A549 (cell line): ENCODE data around the gene GRK5. TPM values are rescaled to one million over a fixed set of nuclear protein-coding genes. Genes with fewer than 3 reads are reported as not detected.
A peak's percentile ranks its signal among the peaks of the same experiment; 100 is the strongest.

Experiments
- ATAC-seq, 2 experiments: fragments of 200-7000 bp in 1 of 2; fragments of >200 bp in 1 of 2; cut with Nextera tagmentation in 1 of 2; cut with Tn5 transposase in 1 of 2; 3 replicates each; pipeline versions ENCODE4 v1.8.0 to v1.9.1; 2018 to 2020; ENCODE audit warnings: mild to moderate bottlenecking in 1 of 2, moderate library complexity in 1 of 2
- CTCF ChIA-PET: fragments of 300-600 bp; sonication (Branson Sonifier 250); formaldehyde crosslinking; extraction: SDS; loops from one replicate; lab custom pipeline; 2021; ENCODE audit warnings: antibody characterized with exemption, inconsistent platforms; lab: Yijun Ruan, JAX
- POLR2A ChIA-PET: fragments of 350-600 bp; formaldehyde crosslinking; extraction: SDS; loops from one replicate; lab custom pipeline; 2021; ENCODE audit warnings: antibody characterized with exemption, inconsistent platforms; lab: Yijun Ruan, JAX
- DNase-seq, 2 experiments: peaks; one replicate each; pipeline versions ENCODE4 v3.0.0 to v3.0.0-alpha.2; 2011 to 2016; ENCODE audit warnings: low read depth in 1 of 2, low spot score in 1 of 2
- FAIRE-seq: peaks from 2 replicates; lab custom pipeline; 2011; peaks lifted over from hg19 to GRCh38; lab: Jason Lieb, UNC
- H3K27ac ChIP-seq, 2 experiments: fragments of >200 bp; sonication (Bioruptor Twin); formaldehyde crosslinking; 3 replicates each; pipeline ENCODE4 v1.5.1; 2016 to 2017
- H3K4me1 ChIP-seq: fragments of >200 bp; sonication (Bioruptor Twin); formaldehyde crosslinking; 3 replicates; pipeline ENCODE4 v1.6.1; 2016
- H3K4me2 ChIP-seq: fragments of >200 bp; sonication (Bioruptor Twin); formaldehyde crosslinking; 3 replicates; pipeline ENCODE4 v1.6.1; 2016
- H3K4me3 ChIP-seq: fragments of >200 bp; sonication (Bioruptor Twin); formaldehyde crosslinking; 3 replicates; pipeline ENCODE4 v1.5.1; 2016
- H3K9me3 ChIP-seq: fragments of >200 bp; sonication (Bioruptor Twin); formaldehyde crosslinking; 3 replicates; pipeline ENCODE4 v1.6.1; 2016
- BHLHE40 ChIP-seq: IDR thresholded peaks from 2 replicates; pipeline ENCODE4 v1.6.1; 2012; ENCODE audit warnings: low read depth, low read length, inconsistent platforms
- CHD2 ChIP-seq: fragments of 150-350 bp; IDR thresholded peaks from 2 replicates; pipeline ENCODE4 v1.6.1; 2014; ENCODE audit warnings: low read length; ENCODE audit not compliant: partially characterized antibody
- EHMT2 ChIP-seq: fragments of 200-600 bp; sonication (generic); IDR thresholded peaks from 2 replicates; pipeline ENCODE4 v1.6.1; 2016; ENCODE audit warnings: antibody characterized with exemption, low read depth, mild to moderate bottlenecking, moderate library complexity
- ESRRA ChIP-seq: fragments of 150-350 bp; IDR thresholded peaks from 2 replicates; pipeline ENCODE4 v1.6.1; 2014; ENCODE audit warnings: mild to moderate bottlenecking, low read length, borderline replicate concordance
- FOSL2 ChIP-seq, 2 experiments: fragments of 450-650 bp in 1 of 2; fragments of >200 bp in 1 of 2; sonication (Bioruptor Twin) in 1 of 2; formaldehyde crosslinking; IDR thresholded peaks; 2 replicates each; pipeline versions ENCODE4 v1.5.0 to v1.6.1; 2016 to 2020; ENCODE audit warnings: mild to moderate bottlenecking in 1 of 2, moderate library complexity in 1 of 2
- HDAC2 ChIP-seq: fragments of 200-600 bp; sonication (generic); IDR thresholded peaks from 2 replicates; pipeline ENCODE4 v1.6.1; 2016
- KDM5A ChIP-seq: fragments of 200-600 bp; sonication (generic); IDR thresholded peaks from 2 replicates; pipeline ENCODE4 v1.6.1; 2016; ENCODE audit warnings: antibody characterized with exemption, mild to moderate bottlenecking
- MAFK ChIP-seq: fragments of 450-650 bp; IDR thresholded peaks from 2 replicates; pipeline ENCODE4 v1.6.1; 2014; ENCODE audit not compliant: partially characterized antibody
- POLR2A ChIP-seq: IDR thresholded peaks from 2 replicates; pipeline ENCODE4 v1.6.1; 2012; ENCODE audit warnings: mild to moderate bottlenecking, low read length
- RAD21 ChIP-seq, 2 experiments: fragments of >200 bp in 1 of 2; sonication (Bioruptor Twin) in 1 of 2; formaldehyde crosslinking in 1 of 2; IDR thresholded peaks in 1 of 2; conservative IDR thresholded peaks in 1 of 2; 2 replicates in 1 of 2; 3 replicates in 1 of 2; pipeline ENCODE4 v1.6.1; 2012 to 2018; ENCODE audit warnings: inconsistent platforms in 1 of 2
- RFX5 ChIP-seq: fragments of 450-650 bp; IDR thresholded peaks from 2 replicates; pipeline ENCODE4 v1.7.1; 2014; ENCODE audit warnings: antibody characterized with exemption, mild to moderate bottlenecking, moderate library complexity
- TP53 ChIP-seq: fragments of 250-450 bp; sonication (Bioruptor Pico); IDR thresholded peaks from 2 replicates; pipeline ENCODE4 v1.5.0; 2021; ENCODE audit warnings: mild to moderate bottlenecking, moderate library complexity
- ZNF302 ChIP-seq: fragments of 250-450 bp; sonication (Bioruptor Pico); IDR thresholded peaks from 2 replicates; pipeline ENCODE4 v1.9.0; 2021; ENCODE audit warnings: inconsistent platforms, mild to moderate bottlenecking, moderate library complexity
- ZSCAN20 ChIP-seq: fragments of 250-450 bp; sonication (Bioruptor Pico); IDR thresholded peaks from 2 replicates; pipeline ENCODE4 v1.8.0; 2022; ENCODE audit warnings: mild to moderate bottlenecking, moderate library complexity
- WGBS: methylation state at CpG from one replicate; pipeline ENCODE4 v1.1.6; 2017; ENCODE audit errors: missing lambda C conversion rate; 5-methylcytosine and 5-hydroxymethylcytosine counted together
- polyA plus RNA-seq, 4 experiments: library from polyadenylated mRNA; depleted of rRNA in 3 of 4; stranded (reverse); fragments of >200 nt; fragmentation: RNase III in 1 of 4; extraction: RNeasy Plus Mini Kit Qiagen cat#74134 plus additional on column Dnase treatment in 1 of 4; gene quantifications; 2 replicates in 3 of 4; 3 replicates in 1 of 4; pipeline ENCODE4 v1.2.3, GENCODE V29; 2011 to 2017
- TF ChIP-seq, protein P1 (sequence below): fragments of 450-650 bp; IDR thresholded peaks from 2 replicates; pipeline ENCODE4 v1.6.1; 2014; ENCODE audit warnings: antibody characterized with exemption
- TF ChIP-seq, protein P2 (sequence below): fragments of >200 bp; sonication (Bioruptor Twin); formaldehyde crosslinking; IDR thresholded peaks from 3 replicates; pipeline ENCODE4 v1.6.1; 2016

Gene GRK5
- polyA plus RNA-seq, 2 of the 4 experiments (the other 2 are of a cell fraction) = 5.0 to 7.9 TPM

DNA sequence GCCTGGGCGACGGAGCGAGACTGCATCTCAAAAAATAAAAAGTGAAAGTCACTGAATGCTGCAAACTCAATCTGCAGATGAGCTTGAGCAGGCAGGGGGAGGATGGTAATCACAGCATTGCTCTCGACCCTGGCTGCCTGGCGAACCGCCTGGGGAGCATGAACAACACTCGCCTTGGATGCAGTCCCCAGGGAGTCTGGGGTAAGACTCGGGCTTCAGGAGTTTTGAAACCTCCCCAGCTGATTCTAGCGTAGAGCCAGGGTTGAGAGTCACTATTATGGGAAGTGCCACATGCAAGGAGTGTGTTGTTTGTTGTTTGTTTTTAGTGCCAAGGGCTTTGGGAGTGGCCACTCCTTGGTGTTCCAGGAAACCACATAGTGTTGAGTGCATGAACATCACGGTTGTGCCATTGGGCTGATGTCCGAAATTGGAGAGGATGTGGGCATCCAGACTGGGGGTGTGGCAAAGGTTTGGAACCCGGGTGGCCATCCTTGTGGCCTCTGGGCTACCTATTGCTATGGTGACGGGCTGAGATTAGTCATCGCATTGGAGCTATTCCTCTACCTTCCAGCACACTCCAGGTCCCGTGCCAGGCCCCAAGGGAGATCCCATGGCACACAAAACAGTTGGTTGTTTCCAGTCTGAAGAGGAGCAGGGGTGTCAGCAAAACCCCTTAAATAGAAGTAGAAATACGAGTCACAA is 242.5 kb downstream of the GRK5 start:
- TF ChIP-seq FOSL2 (IDR thresholded peaks at IDR 0.05) (no peak), FOSL2 (CRISPR knock-in tag; IDR thresholded peaks at IDR 0.05) (no peak), CHD2 (no peak), POLR2A (no peak), RFX5 (no peak), HDAC2 (no peak), TP53 (CRISPR knock-in tag) (no peak), EHMT2 (no peak)
- 74% methylated on average over 16 of the region's 16 CpGs for WGBS
- peak in 1 of 2 experiments; percentile 18 for DNase-seq
- Histone ChIP-seq H3K4me1 (peaks cover 10% of the 10 kb centered on the region), H3K27ac (0 out of 6 replicates have a peak overlapping the region, but pooled peaks of 1 of the 2 experiments have one; percentile 22), H3K4me3 (no peak overlapping the region), H3K9me3 (no peaks in the 10 kb centered on the region), H3K4me2 (peak overlapping the region; percentile 13; the same call in 1 of the 3 replicates)
- ATAC-seq = peak in 1 of 2 experiments; percentile 19; a peak in 2 of 6 replicates
- FAIRE-seq = no peak
- ChIA-PET CTCF (interaction anchor here (1.1 to 12.1 kb wide), 6 partner anchors 29 to 249 kb away, joined by 3 to 186 read pairs (median 16); partner anchors contain the start of gene GRK5), POLR2A (no interaction called here)

DNA sequence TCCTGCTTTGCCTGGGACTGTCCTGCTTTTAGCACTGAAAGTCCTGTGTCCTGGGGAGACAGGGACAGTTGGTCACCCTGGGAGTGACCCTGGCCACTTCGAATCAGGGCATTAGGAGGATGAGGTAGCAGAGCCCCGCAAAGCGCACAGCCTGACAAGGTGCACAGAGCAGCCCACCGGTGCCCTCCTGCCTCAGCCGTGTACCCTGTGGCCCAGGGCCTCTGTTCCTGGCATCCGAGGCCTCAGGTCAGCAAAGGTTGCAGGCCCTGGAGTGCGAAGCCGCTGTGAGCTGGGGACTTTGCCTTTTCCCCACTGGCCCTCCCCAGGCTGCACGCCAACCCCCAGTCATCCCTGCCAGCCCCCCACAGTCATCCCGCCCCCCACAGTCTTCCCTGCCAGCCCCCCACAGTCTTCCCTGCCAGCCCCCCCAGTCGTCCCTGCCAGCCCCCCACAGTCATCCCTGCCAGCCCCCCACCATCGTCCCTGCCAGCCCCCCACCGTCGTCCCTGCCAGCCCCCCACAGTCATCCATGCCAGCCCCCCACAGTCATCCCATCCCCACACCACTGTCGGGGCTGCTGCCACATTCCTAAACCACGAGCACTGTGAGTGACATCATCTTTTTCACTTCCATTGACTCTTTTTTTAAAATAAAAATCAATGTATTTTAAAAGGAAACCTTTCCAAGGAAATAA is 243.4 kb downstream of the GRK5 start:
- 76% methylated on average over 11 of the region's 16 CpGs for WGBS
- no peak overlapping the region for H3K4me3 ChIP-seq
- H3K27ac ChIP-seq = 0 out of 6 replicates have a peak overlapping the region, but pooled peaks of 1 of the 2 experiments have one; percentile 22
- POLR2A ChIA-PET = no interaction called here
- no peak for DNase-seq
- TF ChIP-seq, protein P1, sequence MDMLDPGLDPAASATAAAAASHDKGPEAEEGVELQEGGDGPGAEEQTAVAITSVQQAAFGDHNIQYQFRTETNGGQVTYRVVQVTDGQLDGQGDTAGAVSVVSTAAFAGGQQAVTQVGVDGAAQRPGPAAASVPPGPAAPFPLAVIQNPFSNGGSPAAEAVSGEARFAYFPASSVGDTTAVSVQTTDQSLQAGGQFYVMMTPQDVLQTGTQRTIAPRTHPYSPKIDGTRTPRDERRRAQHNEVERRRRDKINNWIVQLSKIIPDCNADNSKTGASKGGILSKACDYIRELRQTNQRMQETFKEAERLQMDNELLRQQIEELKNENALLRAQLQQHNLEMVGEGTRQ = no peak
- no peaks in the 10 kb centered on the region for H3K9me3 ChIP-seq
- no peak for ATAC-seq
- no peak for FAIRE-seq
- no peak overlapping the region for H3K4me2 ChIP-seq
- CTCF ChIA-PET = interaction anchor here (4.4 to 12.1 kb wide), 2 partner anchors 244 to 250 kb away, joined by 26 to 186 read pairs; partner anchors contain the start of gene GRK5
- H3K4me1 ChIP-seq = peaks cover 10% of the 10 kb centered on the region

DNA sequence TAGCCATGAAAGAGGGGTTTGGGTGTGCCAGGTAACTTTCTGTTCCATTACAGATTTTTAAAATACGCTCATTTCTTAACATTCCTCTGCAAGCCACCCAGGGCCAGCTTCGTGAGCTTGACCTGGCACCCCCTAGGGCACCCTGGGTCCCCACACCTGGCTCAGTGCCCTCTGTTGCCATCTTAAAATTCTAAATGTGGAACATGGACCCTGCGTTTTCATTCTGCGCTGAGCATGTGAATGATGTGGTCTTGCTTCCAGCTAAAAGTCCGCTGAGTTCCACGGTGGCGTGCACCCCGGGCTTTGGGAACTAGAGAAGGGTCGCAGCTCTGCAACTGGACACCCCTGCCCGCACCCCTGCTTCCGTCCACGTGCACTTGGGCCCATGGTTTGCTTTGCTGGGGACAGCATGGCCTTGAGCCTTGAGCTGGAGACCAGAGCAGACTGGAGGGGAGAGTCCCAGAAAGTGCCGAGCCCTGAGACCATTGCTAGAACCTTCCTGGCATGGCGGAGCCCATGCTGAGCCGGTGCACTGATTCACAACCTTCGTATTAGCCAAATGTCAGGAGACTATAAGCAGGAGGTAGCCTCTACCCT is 244.0 kb downstream of the GRK5 start:
- Histone ChIP-seq H3K9me3 (no peaks in the 10 kb centered on the region), H3K4me1 (peaks cover 10% of the 10 kb centered on the region), H3K4me3 (no peak overlapping the region), H3K4me2 (no peak overlapping the region), H3K27ac (no peak overlapping the region)
- no peak for TF ChIP-seq ZNF302 (CRISPR knock-in tag)
- TF ChIP-seq MAFK = no peak
- TF ChIP-seq, protein P2, sequence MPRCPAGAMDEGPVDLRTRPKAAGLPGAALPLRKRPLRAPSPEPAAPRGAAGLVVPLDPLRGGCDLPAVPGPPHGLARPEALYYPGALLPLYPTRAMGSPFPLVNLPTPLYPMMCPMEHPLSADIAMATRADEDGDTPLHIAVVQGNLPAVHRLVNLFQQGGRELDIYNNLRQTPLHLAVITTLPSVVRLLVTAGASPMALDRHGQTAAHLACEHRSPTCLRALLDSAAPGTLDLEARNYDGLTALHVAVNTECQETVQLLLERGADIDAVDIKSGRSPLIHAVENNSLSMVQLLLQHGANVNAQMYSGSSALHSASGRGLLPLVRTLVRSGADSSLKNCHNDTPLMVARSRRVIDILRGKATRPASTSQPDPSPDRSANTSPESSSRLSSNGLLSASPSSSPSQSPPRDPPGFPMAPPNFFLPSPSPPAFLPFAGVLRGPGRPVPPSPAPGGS = no peak
- no peak for TF ChIP-seq ESRRA
- no peak for TF ChIP-seq BHLHE40
- no peak for TF ChIP-seq RAD21 (conservative IDR thresholded peaks at IDR 0.05 in 1 of 2, IDR thresholded peaks at IDR 0.05 in 1 of 2)
- no peak for TF ChIP-seq KDM5A
- TF ChIP-seq ZSCAN20 (CRISPR knock-in tag) = no peak
- TF ChIP-seq POLR2A = no peak
- TF ChIP-seq FOSL2 (IDR thresholded peaks at IDR 0.05) = no peak
- TF ChIP-seq FOSL2 (CRISPR knock-in tag; IDR thresholded peaks at IDR 0.05) = no peak
- CTCF ChIA-PET = interaction anchor here (4.4 to 12.1 kb wide), 2 partner anchors 245 to 251 kb away, joined by 26 to 186 read pairs; partner anchors contain the start of gene GRK5
- WGBS = 85% methylated on average over 16 of the region's 16 CpGs
- FAIRE-seq (no peak), ATAC-seq (no peak), DNase-seq (no peak)
- POLR2A ChIA-PET = no interaction called here
